ENCODE results near the gene GPR143.
"Not testable (repeated sequence)": the region's sequence is repeated elsewhere in the genome, so short reads cannot be mapped to it uniquely, and the experiment has no call there.

GPR143 gene

DNA sequence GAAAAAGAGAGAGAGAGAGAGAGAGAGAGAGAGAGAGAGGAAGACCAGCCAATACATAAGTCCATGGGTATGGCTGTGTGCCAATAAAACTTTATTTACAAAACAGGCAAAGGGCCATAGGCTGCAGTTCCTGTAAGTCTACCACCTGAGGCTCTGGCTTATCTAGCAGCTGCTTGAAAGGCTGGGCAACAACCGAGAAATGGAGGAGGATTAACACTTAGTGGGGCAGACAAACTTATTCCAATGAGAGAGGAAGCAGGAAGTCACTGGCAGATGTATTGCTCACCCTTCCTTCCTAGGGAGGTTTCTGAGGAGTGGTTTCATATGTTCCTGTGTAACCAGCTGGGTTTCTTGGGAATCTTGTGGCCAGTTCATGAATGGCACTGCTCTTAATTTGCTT, 4.7 kb upstream of the GPR143 start:
- TF ChIP-seq, protein P1, sequence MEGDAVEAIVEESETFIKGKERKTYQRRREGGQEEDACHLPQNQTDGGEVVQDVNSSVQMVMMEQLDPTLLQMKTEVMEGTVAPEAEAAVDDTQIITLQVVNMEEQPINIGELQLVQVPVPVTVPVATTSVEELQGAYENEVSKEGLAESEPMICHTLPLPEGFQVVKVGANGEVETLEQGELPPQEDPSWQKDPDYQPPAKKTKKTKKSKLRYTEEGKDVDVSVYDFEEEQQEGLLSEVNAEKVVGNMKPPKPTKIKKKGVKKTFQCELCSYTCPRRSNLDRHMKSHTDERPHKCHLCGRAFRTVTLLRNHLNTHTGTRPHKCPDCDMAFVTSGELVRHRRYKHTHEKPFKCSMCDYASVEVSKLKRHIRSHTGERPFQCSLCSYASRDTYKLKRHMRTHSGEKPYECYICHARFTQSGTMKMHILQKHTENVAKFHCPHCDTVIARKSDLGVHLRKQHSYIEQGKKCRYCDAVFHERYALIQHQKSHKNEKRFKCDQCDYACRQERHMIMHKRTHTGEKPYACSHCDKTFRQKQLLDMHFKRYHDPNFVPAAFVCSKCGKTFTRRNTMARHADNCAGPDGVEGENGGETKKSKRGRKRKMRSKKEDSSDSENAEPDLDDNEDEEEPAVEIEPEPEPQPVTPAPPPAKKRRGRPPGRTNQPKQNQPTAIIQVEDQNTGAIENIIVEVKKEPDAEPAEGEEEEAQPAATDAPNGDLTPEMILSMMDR (IDR thresholded peaks at IDR 0.05; ENCODE audit: borderline replicate concordance, control extremely low read depth, extremely low read depth, insufficient read depth, missing control alignments), result no peak
- DNase-seq (ENCODE audit: low spot score), result no peak
- in situ Hi-C loops (cut with MboI; ENCODE audit: low sequenced_read_pairs, unreplicated experiment), result no loop called here

- DNase-seq (ENCODE audit: low spot score); in situ Hi-C loops (cut with MboI; ENCODE audit: low sequenced_read_pairs, unreplicated experiment): not testable (repeated sequence)
Measured at GRCh38 chrX:9768321-9768839, 2.7 kb upstream of the GPR143 start.

DNA sequence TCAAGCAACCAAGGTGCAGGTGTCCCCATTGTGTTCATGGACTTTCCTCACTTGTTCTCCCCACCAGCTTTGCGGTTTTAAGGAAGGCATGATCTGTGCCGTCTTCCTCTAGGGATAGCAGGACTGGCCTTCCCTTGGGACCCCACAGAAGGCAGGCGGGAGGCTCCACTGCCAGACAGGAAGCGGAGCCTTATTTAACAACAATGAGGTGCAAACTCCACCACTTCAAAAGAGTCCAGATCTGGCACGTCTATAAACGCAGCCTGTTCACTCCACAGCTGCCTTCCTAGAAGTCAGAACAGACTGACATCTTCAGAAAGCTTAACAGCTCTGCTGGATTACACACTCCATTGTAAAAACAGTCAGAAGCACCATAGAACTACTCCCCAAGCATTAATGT, 1.7 kb upstream of the GPR143 start:
- TF ChIP-seq, protein P1 (IDR thresholded peaks at IDR 0.05; ENCODE audit: borderline replicate concordance, control extremely low read depth, extremely low read depth, insufficient read depth, missing control alignments), result no peak
- no peak for DNase-seq (ENCODE audit: low spot score)
- in situ Hi-C loops (cut with MboI; ENCODE audit: low sequenced_read_pairs, unreplicated experiment), result no loop called here

- TF ChIP-seq, protein P1 (IDR thresholded peaks at IDR 0.05; ENCODE audit: borderline replicate concordance, control extremely low read depth, extremely low read depth, insufficient read depth, missing control alignments), result no peak
- in situ Hi-C loops (cut with MboI; ENCODE audit: low sequenced_read_pairs, unreplicated experiment), result no loop called here
- DNase-seq (ENCODE audit: low spot score), result no peak
Measured at GRCh38 chrX:9765072-9765736, 443 bp downstream of the GPR143 start.

DNA sequence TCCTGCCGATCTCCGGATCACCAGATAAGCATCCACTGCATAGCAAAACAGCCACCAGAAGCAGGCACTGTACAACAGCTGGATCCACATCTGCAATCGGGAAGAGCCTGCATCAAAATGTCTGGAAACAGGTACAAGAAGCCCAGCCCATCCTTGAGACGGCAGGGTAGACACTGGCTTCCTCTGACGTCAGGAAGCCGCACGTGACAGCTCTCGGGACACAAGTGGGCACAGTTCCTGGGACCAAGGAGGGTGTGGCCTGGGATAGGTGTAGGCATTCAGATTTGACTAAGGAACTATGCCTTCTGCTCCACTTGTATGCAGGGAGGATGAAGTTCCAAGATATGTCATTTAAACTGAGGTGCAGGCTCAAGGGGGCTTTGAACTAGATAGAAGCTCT, 6.3 kb downstream of the GPR143 start:
- in situ Hi-C loops (cut with MboI; ENCODE audit: low sequenced_read_pairs, unreplicated experiment), result no loop called here
- TF ChIP-seq, protein P1 (IDR thresholded peaks at IDR 0.05; ENCODE audit: borderline replicate concordance, control extremely low read depth, extremely low read depth, insufficient read depth, missing control alignments), result no peak
- DNase-seq (ENCODE audit: low spot score), result no peak

DNA sequence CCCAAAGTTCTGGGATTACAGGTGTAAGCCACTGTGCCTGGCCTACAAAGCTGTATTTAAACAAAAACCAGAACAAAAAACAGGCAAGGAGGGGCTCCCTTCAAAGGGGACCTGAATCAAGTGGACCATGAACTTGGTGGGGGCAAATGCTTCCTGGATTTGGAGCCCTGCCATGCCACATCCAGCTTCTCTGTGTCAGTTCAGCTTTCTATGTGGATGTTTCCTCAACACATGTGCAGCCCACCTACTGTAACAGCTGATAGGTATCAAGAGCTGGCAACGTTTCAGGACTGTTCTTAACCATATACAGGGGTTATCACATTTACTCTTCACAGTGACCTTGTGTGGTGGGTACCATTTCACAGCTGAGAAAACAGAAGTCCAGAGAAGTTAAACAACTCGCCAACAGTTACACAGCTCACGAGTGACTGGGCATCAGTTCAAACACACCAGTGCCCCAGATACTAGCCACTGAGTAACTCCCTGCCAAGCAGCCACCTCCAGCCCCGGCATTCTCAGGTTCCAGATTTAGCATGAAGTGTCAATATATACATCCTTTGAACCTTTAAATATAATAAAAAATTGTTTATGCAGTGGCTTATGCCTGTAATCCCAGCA, 7.5 kb downstream of the GPR143 start:
- in situ Hi-C loops (cut with MboI; ENCODE audit: low sequenced_read_pairs, unreplicated experiment), result no loop called here
- TF ChIP-seq, protein P1 (IDR thresholded peaks at IDR 0.05; ENCODE audit: borderline replicate concordance, control extremely low read depth, extremely low read depth, insufficient read depth, missing control alignments), result no peak
- no peak for DNase-seq (ENCODE audit: low spot score)

GRCh38 chrX:9757366-9757765, 8.3 kb downstream of the GPR143 start:
- in situ Hi-C loops (cut with MboI; ENCODE audit: low sequenced_read_pairs, unreplicated experiment), result no loop called here
- no peak for DNase-seq (ENCODE audit: low spot score)
- TF ChIP-seq, protein P1 (IDR thresholded peaks at IDR 0.05; ENCODE audit: borderline replicate concordance, control extremely low read depth, extremely low read depth, insufficient read depth, missing control alignments), result no peak
